Colonic mucosa (tissue), 4 donors: Measurements from ENCODE around the gene RRAD. TPM values are rescaled to one million over a fixed set of nuclear protein-coding genes. Genes with fewer than 3 reads are reported as not detected.

ENCODE experiments used
- DNase-seq: peaks from one replicate; pipeline ENCODE4 v3.0.0-alpha.2; 2020
- H3K27ac ChIP-seq: fragments of 200-600 bp; one replicate; pipeline ENCODE4 v1.8.0; 2021
- H3K27me3 ChIP-seq: fragments of 200-600 bp; one replicate; pipeline ENCODE4 v1.8.0; 2021
- H3K36me3 ChIP-seq: fragments of 200-600 bp; one replicate; pipeline ENCODE4 v1.8.0; 2021
- H3K4me1 ChIP-seq: fragments of 200-600 bp; one replicate; pipeline ENCODE4 v1.8.0; 2021; ENCODE audit warnings: mild to moderate bottlenecking
- H3K4me3 ChIP-seq: fragments of 200-600 bp; one replicate; pipeline ENCODE4 v1.8.0; 2021
- H3K9ac ChIP-seq, 2 donors: one replicate each; pipeline ENCODE4 v1.7.0; 2013; ENCODE audit warnings: control low read depth in 2 of 2, low read depth in 2 of 2, low read length in 2 of 2
- H3K9me3 ChIP-seq: fragments of 200-600 bp; one replicate; pipeline ENCODE4 v1.8.0; 2021
- CTCF ChIP-seq: fragments of 200-600 bp; IDR thresholded peaks from one replicate; pipeline ENCODE4 v1.8.0; 2022; ENCODE audit warnings: antibody characterized with exemption, mild to moderate bottlenecking
- intact Hi-C: fragments of 100-400 bp; cut with DNase I; formaldehyde crosslinking; loops from one replicate; pipeline ENCODE4 v1.14.1; 2022
- total RNA-seq, 2 donors: library from RNA; stranded (reverse); fragmentation: NEBNext Ultra II Directional in 1 of 2; extraction: Animal tissue kit (Norgen Biotek cat#: 25700) in 1 of 2; gene quantifications; one replicate each; pipeline ENCODE4 v1.2.1, GENCODE V29; 2021
- donor health status: healthy.
- donor health status: DM: no; HTN: no; CAD: no.
- donor health status: DM: no; HTN: no; CAD: no.

The RRAD gene
- total RNA-seq, 2 donors from 2014 or later = 1.4 to 4.0 TPM

GRCh38 chr16:66915041-66915440, 10.3 kb downstream of the RRAD start:
- H3K36me3 ChIP-seq = no peaks in the 10 kb centered on the region
- no peak overlapping the region for H3K4me3 ChIP-seq
- H3K4me1 ChIP-seq = no peaks in the 10 kb centered on the region
- no peak overlapping the region for H3K9ac ChIP-seq
- H3K27ac ChIP-seq = no peak overlapping the region
- no peaks in the 10 kb centered on the region for H3K9me3 ChIP-seq
- H3K27me3 ChIP-seq = no peaks in the 10 kb centered on the region
- no peak for DNase-seq
- intact Hi-C loops = no loop called here
- no peak for TF ChIP-seq CTCF

GRCh38 chr16:66914541-66914940, 10.8 kb downstream of the RRAD start:
- no peak overlapping the region for H3K9ac ChIP-seq
- no peaks in the 10 kb centered on the region for H3K4me1 ChIP-seq
- H3K27ac ChIP-seq = no peak overlapping the region
- H3K27me3 ChIP-seq = no peaks in the 10 kb centered on the region
- DNase-seq = no peak
- TF ChIP-seq CTCF = no peak
- intact Hi-C loops = no loop called here
- H3K36me3 ChIP-seq = no peaks in the 10 kb centered on the region
- H3K9me3 ChIP-seq = no peaks in the 10 kb centered on the region
- H3K4me3 ChIP-seq = no peak overlapping the region

GRCh38 chr16:66913711-66914110, 11.6 kb downstream of the RRAD start:
- H3K27me3 ChIP-seq = no peaks in the 10 kb centered on the region
- no peak overlapping the region for H3K27ac ChIP-seq
- DNase-seq = no peak
- intact Hi-C loops = no loop called here
- no peak overlapping the region for H3K9ac ChIP-seq
- no peaks in the 10 kb centered on the region for H3K36me3 ChIP-seq
- TF ChIP-seq CTCF = no peak
- no peak overlapping the region for H3K4me3 ChIP-seq
- H3K9me3 ChIP-seq = no peaks in the 10 kb centered on the region
- H3K4me1 ChIP-seq = no peaks in the 10 kb centered on the region

- Histone ChIP-seq H3K27me3 (no peaks in the 10 kb centered on the region), H3K4me3 (no peak overlapping the region), H3K4me1 (no peaks in the 10 kb centered on the region), H3K36me3 (no peaks in the 10 kb centered on the region), H3K9me3 (no peaks in the 10 kb centered on the region), H3K27ac (no peak overlapping the region), H3K9ac (no peak overlapping the region)
- no peak for DNase-seq
- no peak for TF ChIP-seq CTCF
- intact Hi-C loops = no loop called here
These were observed 12.3 kb downstream of the RRAD start for GRCh38 chr16:66913081-66913480.

- no peak for DNase-seq
- TF ChIP-seq CTCF = no peak
- intact Hi-C loops = no loop called here
These were observed 13.5 kb downstream of the RRAD start for GRCh38 chr16:66911801-66912200.

GRCh38 chr16:66911112-66911511, 14.2 kb downstream of the RRAD start:
- no peaks in the 10 kb centered on the region for H3K36me3 ChIP-seq
- intact Hi-C loops = no loop called here
- H3K9me3 ChIP-seq = no peaks in the 10 kb centered on the region
- TF ChIP-seq CTCF = no peak
- no peak for DNase-seq
- H3K27ac ChIP-seq = no peak overlapping the region
- no peak overlapping the region for H3K4me3 ChIP-seq
- H3K27me3 ChIP-seq = no peaks in the 10 kb centered on the region
- no peak overlapping the region for H3K9ac ChIP-seq
- H3K4me1 ChIP-seq = no peaks in the 10 kb centered on the region

More at GRCh38 chr16:66911801-66912200, 13.5 kb downstream of the RRAD start:
- H3K36me3 ChIP-seq = no peaks in the 10 kb centered on the region
- no peaks in the 10 kb centered on the region for H3K9me3 ChIP-seq
- H3K9ac ChIP-seq = no peak overlapping the region
- no peaks in the 10 kb centered on the region for H3K27me3 ChIP-seq
- H3K27ac ChIP-seq = no peak overlapping the region
- no peak overlapping the region for H3K4me3 ChIP-seq
- H3K4me1 ChIP-seq = no peaks in the 10 kb centered on the region
